ENCODE results near the gene SLC25A14.

GRCh38 chrX:130330706-130331105 is 9.0 kb upstream of the SLC25A14 start:
- no peak for TF ChIP-seq EP300 (IDR thresholded peaks at IDR 0.05)
- TF ChIP-seq POLR2A (IDR thresholded peaks at IDR 0.05) = no peak
- TF ChIP-seq CTCF (IDR thresholded peaks at IDR 0.05) = peak in 1 of 4 experiments; percentile 49
- TF ChIP-seq POLR2AphosphoS5 (IDR thresholded peaks at IDR 0.05) = no peak

Measured in gastroesophageal sphincter (tissue), 3 donors.